Measurements from ENCODE around the gene GAK. TPM values are rescaled to one million over a fixed set of nuclear protein-coding genes. Genes with fewer than 3 reads are reported as not detected.

Gene GAK
- total and polyA plus RNA-seq, 2 of the 13 experiments (the other 11 are each of a cell fraction or from before 2014, with no cell fraction given), result 17.5 to 44.3 TPM

GRCh38 chr4:925771-926500 lies 6.2 kb downstream of the GAK start (continued):
- TF ChIP-seq ZBED4 (CRISPR knock-in tag; IDR thresholded peaks at IDR 0.05; ENCODE audit: borderline replicate concordance) (no peak), YEATS2 (CRISPR knock-in tag; IDR thresholded peaks at IDR 0.05; ENCODE audit: borderline replicate concordance) (no peak), ZZZ3 (CRISPR knock-in tag; IDR thresholded peaks at IDR 0.05; ENCODE audit: borderline replicate concordance) (no peak), ATF2 (CRISPR knock-in tag; IDR thresholded peaks at IDR 0.05) (no peak), PAF1 (CRISPR knock-in tag; IDR thresholded peaks at IDR 0.05) (no peak), ZNF75D (CRISPR knock-in tag; IDR thresholded peaks at IDR 0.05; ENCODE audit: borderline replicate concordance) (no peak), SNAPC4 (CRISPR knock-in tag; IDR thresholded peaks at IDR 0.05) (no peak)
